GM19468 (cell line): ENCODE results near the gene RFC5.
"Not testable (repeated sequence)": the region's sequence is repeated elsewhere in the genome, so short reads cannot be mapped to it uniquely, and the experiment has no call there.

Experiments used
- ATAC-seq: cut with Tn5 transposase; IDR thresholded peaks from one replicate; pipeline ENCODE4 v1.9.1; 2021; ENCODE audit warnings: mild to moderate bottlenecking, moderate library complexity, moderate number of reproducible peaks; ENCODE audit not compliant: unreplicated experiment; ENCODE audit errors: extremely low read depth

RFC5 gene

GRCh38 chr12:118013283-118013682, 3.2 kb upstream of the RFC5 start:
- no peak for ATAC-seq

DNA sequence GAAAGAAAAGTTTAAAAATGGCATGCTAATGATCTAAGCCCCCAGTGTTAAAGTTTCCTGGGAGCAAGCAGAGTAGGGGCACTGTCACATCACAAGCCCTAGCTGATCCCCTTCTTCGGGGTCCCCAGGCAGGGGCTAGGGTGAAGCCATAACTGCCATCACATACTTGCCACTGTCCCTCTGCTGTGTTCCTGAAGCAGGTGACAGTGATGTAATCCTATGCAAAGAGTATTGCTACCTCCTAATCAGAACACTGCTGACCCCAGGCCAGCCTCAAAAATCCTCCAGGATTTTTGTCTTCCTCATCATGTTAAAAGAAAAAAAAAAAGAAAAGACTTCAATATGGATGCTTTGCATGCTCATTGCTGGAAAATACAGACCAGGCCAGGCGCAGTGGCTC, 1.2 kb upstream of the RFC5 start:
- ATAC-seq = no peak

- ATAC-seq = no peak
These were observed 559 bp upstream of the RFC5 start for GRCh38 chr12:118015944-118016343.

DNA sequence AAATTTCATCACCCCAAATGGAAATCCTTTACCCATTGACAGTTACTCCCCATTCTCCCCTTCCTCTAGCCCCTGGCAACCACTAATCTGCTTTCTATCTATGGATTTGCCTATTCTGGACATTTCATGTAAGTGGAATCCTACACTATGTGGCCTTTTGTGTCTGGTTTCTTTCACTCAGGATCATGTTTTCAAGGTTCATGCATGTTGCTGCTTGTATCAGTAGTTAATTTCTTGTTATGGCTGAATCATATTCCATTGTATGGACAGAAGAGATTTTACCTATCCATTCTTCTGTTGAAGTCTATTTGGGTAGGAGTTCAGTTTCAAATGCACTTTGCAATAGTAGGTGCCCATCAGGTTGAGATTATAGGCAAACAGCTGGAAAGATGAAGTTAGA, 1.4 kb downstream of the RFC5 start:
- ATAC-seq = no peak

DNA sequence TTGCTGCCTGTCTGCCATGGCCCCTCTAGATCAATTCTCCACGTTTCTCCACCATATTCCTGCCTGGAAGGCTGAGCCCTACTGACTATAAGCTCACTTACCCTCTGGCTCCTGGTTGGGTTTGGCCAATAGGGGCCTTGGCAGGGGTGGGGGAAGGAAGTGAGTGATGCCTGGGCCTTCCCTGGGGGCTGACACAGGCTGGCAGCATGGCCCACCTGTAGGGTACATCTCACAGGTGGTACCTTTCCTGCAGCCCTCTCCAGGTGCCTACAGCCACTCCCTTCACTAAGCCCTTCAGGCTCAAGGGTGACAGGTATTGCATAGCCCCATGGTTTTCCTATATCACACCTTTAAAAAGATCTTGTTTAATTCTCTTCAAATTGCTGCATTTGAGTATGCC, 3.5 kb downstream of the RFC5 start:
- no peak for ATAC-seq

GRCh38 chr12:118022097-118022727, 5.7 kb downstream of the RFC5 start:
- ATAC-seq = not testable (repeated sequence)

DNA sequence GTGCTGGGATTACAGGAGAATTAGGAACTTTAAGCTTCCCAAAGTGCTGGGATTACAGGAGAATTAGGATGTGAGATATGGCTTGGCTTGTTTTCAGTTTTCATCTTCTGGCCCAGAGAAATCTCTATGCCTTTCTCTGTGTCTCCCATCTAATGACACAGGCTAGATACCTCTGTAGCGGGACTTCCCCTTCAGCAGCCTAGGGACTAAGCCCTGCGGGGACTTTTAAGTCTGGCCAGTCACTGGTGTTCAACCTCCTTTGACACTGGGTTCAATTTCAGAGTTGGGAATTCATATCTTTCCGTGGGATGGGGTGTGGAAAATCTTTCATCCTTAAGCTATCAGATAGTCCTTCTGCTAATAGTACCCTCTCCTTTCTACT, 6.2 kb downstream of the RFC5 start:
- no peak for ATAC-seq

- no peak for ATAC-seq
These were observed 6.9 kb downstream of the RFC5 start for GRCh38 chr12:118023301-118023860.

- no peak for ATAC-seq
These were observed 8.7 kb downstream of the RFC5 start for GRCh38 chr12:118025168-118025567.

DNA sequence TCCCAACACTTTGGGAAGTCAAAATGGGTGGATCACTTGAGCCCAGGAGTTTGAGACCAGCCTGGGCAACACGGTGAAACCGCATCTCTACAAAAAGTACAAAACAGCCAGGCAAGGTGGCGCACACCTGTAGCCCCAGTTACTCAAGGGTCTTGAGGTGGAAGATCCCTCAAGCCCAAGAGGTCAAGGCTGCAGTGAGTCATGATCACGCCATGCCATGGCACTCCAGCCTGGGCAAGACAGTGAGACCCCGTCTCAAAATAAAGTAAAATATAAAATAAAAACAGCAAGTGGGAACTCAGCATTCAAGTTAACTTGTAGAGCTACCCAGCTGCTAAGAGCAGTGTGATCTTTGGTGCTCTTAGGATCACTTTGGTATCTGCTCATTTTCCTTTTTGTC, 12.7 kb downstream of the RFC5 start:
- no peak for ATAC-seq

- no peak for ATAC-seq
These were observed 15.7 kb downstream of the RFC5 start for GRCh38 chr12:118032188-118032587.

DNA sequence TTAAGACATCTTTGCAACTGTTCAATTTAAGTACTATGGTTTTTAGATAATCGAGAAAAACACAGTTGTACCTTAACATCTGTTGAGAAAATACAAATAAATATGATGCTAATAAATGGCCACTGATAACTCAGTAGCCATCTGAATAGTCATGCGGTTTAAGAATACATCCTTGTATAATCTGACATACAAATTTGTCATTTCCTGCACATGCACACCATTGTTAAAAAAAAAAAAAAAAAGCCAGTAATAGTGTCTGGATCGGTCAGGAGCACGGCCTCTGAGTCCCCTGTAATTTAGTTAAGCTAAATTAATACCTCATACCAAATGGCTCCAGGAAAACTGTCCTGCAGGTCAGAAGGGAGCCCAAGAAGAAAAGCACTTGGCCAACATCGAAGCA, 16.8 kb downstream of the RFC5 start:
- no peak for ATAC-seq

DNA sequence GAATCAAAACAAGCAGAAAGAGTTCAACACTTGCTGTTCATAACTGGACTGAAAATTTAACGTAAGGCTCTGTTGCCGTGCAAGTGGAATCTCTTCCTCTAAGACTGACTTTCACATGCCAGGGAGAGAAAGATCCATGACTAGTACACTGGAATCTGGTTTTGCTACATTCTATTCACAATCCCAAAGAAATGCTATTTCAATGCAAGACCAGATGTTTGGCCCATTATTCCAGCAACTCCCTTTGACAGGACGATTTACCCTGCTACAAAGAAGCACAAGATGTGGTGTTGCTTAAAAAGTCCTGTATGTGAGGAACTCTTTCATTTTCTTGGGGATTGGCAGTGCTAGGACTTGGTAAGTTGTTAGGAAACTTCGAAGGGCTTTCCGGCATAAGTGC, 17.4 kb downstream of the RFC5 start:
- no peak for ATAC-seq

- ATAC-seq = no peak
These were observed 18.1 kb downstream of the RFC5 start for GRCh38 chr12:118034429-118035189.

DNA sequence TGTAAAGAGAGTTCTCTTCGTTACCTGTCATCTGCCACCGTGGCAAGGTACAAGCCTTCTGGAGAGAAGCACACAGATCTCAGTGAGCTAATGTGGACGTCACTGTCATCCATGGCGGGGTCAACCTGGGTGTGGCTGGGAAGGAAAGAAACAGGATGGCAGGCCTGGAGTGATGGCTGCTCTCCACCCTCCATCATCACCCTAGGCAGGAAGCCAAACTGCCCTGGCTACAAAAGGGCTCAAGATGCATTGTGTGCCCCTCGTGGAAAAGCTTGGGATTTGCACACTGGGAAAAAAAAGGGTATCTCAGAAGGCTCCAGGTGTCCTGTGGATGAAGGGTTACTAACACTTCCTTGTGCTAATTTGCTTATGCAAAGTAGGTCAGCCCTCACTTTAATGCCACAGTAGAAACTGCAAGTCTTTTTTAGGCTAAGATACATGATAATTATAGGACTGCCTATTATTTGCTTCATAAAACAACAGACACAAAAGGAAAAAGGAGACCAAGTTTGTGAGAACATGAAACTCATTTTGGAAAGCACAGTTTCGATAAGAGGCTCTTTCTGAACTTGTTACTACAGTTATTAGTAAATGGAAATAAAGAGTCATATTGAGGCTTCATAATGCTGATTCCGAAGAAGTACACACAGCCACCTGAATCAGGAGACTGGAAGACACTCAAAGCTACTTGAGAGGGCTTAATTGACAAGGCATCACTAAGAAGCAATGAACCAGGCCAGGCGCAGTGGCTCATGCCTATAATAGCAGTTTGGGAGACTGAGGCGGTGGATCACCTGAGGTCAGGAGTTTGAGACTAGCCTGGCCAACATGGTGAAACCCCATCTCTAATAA, 18.9 kb downstream of the RFC5 start:
- ATAC-seq = peak; percentile 51

DNA sequence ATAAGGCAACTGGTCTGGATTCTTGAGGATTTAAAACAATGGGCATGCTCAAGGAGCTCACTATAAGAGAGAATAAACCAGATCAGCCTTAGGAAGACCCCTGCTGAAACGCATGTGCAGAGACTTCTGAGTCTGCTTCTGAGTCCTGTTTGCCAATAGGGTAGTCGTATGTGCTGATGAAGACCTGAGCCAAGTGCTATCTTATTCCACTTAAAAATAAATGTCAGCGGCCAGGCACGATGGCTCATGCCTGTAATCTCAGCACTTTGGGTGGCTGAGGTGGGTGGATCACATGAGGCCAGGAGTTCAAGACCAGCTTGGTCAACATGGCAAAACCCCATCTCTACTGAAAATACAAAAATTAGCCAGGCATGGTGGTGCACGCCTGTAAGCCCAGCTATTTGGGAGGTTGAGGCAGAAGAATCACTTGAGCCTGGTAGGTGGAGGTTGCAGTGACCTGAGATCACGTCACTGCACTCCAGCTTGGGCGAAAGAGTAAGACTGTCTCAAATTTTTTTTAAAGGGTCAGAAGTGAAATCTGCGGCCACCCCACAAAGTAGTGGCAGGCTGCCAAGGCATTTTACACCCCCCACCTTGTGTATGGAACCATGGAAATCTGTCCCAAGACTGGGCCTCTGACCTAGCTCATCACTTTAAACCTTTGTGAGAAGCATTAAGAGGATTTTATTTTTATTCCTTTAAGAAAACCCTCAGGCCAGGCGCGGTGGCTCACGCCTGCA, 20.3 kb downstream of the RFC5 start:
- ATAC-seq = no peak

- no peak for ATAC-seq
These were observed 21.6 kb downstream of the RFC5 start for GRCh38 chr12:118038137-118038536.

DNA sequence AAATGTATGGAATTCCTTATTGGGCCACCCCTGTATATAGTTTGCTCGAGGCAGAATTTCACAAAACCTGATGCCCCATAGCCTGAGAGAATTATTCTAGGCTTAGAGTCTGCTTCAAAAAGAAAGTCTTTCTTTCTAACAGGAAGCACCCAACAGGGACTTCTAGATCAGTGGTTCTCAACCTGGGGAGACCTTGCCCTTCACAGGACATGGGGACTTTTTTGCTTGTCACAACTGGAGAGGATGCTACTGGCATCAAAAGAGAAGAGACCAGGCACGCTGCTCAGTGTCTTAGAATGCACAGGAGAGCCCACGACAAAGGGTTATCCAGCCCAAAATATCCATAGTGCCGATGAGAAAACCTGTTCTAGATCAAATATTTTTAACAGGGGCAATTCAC, 25.6 kb downstream of the RFC5 start:
- no peak for ATAC-seq

GRCh38 chr12:118044075-118044474, 27.6 kb downstream of the RFC5 start:
- ATAC-seq = no peak

GRCh38 chr12:118044577-118044976, 28.1 kb downstream of the RFC5 start:
- ATAC-seq = no peak
